Right lobe of liver (tissue), 6 donors: ENCODE data around the gene PTPRD. TPM values are rescaled to one million over a fixed set of nuclear protein-coding genes. Genes with fewer than 3 reads are reported as not detected.

Source experiments
- ATAC-seq, 4 donors: fragments of 200-7000 bp; cut with Tn5 transposase; one replicate each; pipeline ENCODE4 v1.9.1; 2020; ENCODE audit warnings: mild to moderate bottlenecking in 4 of 4, moderate library complexity in 4 of 4
- DNase-seq, 3 donors: peaks; one replicate each; pipeline ENCODE4 v3.0.0-alpha.2; 2020
- H3K27ac ChIP-seq, 3 donors: fragments of 200-600 bp; one replicate each; pipeline ENCODE4 v1.8.0; 2022
- H3K27me3 ChIP-seq, 2 donors: fragments of 200-600 bp; one replicate each; pipeline ENCODE4 v1.8.0; 2022
- H3K36me3 ChIP-seq, 4 donors: fragments of 200-600 bp; sonication (generic) in 1 of 4; one replicate each; pipeline versions ENCODE4 v1.5.1 to v1.8.0; 2017 to 2022; ENCODE audit warnings: control low read depth in 1 of 4
- H3K4me1 ChIP-seq, 4 donors: fragments of 200-600 bp; sonication (generic) in 1 of 4; one replicate each; pipeline versions ENCODE4 v1.5.1 to v1.8.0; 2017 to 2022; ENCODE audit warnings: control low read depth in 1 of 4
- H3K4me3 ChIP-seq, 3 donors: fragments of 200-600 bp; one replicate each; pipeline ENCODE4 v1.8.0; 2022
- H3K9me3 ChIP-seq, 4 donors: fragments of 200-600 bp; sonication (generic) in 1 of 4; one replicate each; pipeline versions ENCODE4 v1.5.1 to v1.8.0; 2017 to 2022; ENCODE audit warnings: control low read depth in 1 of 4
- CTCF ChIP-seq, 4 donors: fragments of 200-600 bp in 3 of 4; fragments of 450-650 bp in 1 of 4; IDR thresholded peaks; one replicate each; pipeline versions ENCODE4 v1.5.1 to v1.8.0; 2016 to 2022; ENCODE audit warnings: antibody characterized with exemption in 4 of 4, mild to moderate bottlenecking in 2 of 4
- POLR2A ChIP-seq: fragments of 450-650 bp; IDR thresholded peaks from one replicate; pipeline ENCODE4 v1.6.1; 2017; ENCODE audit warnings: antibody characterized with exemption, mild to moderate bottlenecking
- WGBS: methylation state at CpG from one replicate; pipeline ENCODE4 v1.1.6; 2018; ENCODE audit warnings: low coverage, low lambda C conversion rate; ENCODE audit not compliant: insufficient coverage; ENCODE audit errors: missing lambda C conversion rate; 5-methylcytosine and 5-hydroxymethylcytosine counted together
- intact Hi-C, 2 donors: fragments of 100-400 bp; cut with DNase I; formaldehyde crosslinking; loops; one replicate each; pipeline versions ENCODE4 v1.11.2 to v1.14.1; 2022
- total RNA-seq, 6 experiments: library from RNA; depleted of rRNA in 2 of 6; stranded (reverse); fragments of >200 nt in 2 of 6; fragmentation: NEBNext Ultra II Directional in 3 of 6; extraction: Animal tissue kit (Norgen Biotek cat#: 25700) in 3 of 6; gene quantifications; one replicate each; pipeline versions ENCODE4 v1.1.0 to v1.2.4, GENCODE V29; 2016 to 2023
- donor health status: DM: no; HTN: yes; CAD: no.
- donor health status: DM: no; HTN: no; CAD: no.
- donor health status: DM: no; HTN: no; CAD: no.
- donor health status: DM: no; HTN: yes; CAD: no.
- donor health status: DM: no; HTN: yes; CAD: no.

Gene PTPRD
- total RNA-seq, 6 experiments from 2014 or later, result 5.4 to 29.8 (median 13.9) TPM

GRCh38 chr9:8868632-8869031 lies 1744.2 kb downstream of the PTPRD start:
- no peak for ATAC-seq
- 67% methylated on average over 1 of the region's 1 CpG for WGBS

GRCh38 chr9:8867148-8867547 lies 1745.7 kb downstream of the PTPRD start:
- Histone ChIP-seq H3K4me1 (peaks cover 0 to 6% (median 0%) of the 10 kb centered on the region in 4 donors), H3K9me3 (no peaks in the 10 kb centered on the region), H3K36me3 (no peaks in the 10 kb centered on the region), H3K27me3 (no peaks in the 10 kb centered on the region), H3K4me3 (no peak overlapping the region), H3K27ac (no peak overlapping the region)
- WGBS, result 82% methylated on average over 1 of the region's 1 CpG
- ATAC-seq (no peak), DNase-seq (no peak)
- intact Hi-C loops, result no loop called here
- TF ChIP-seq POLR2A (no peak), CTCF (IDR thresholded peaks at IDR 0.05) (no peak)

More at GRCh38 chr9:8868632-8869031, 1744.2 kb downstream of the PTPRD start:
- Histone ChIP-seq H3K4me3 (no peak overlapping the region), H3K9me3 (no peaks in the 10 kb centered on the region), H3K27ac (no peak overlapping the region), H3K27me3 (no peaks in the 10 kb centered on the region), H3K4me1 (peaks cover 0 to 6% (median 0%) of the 10 kb centered on the region in 4 donors), H3K36me3 (no peaks in the 10 kb centered on the region)
- no peak for DNase-seq
- no peak for TF ChIP-seq POLR2A
- TF ChIP-seq CTCF (IDR thresholded peaks at IDR 0.05), result no peak
- intact Hi-C loops, result no loop called here

GRCh38 chr9:8864545-8864896 lies 1748.3 kb downstream of the PTPRD start:
- Histone ChIP-seq H3K4me3 (no peak overlapping the region), H3K27ac (no peak overlapping the region), H3K27me3 (no peaks in the 10 kb centered on the region), H3K9me3 (no peaks in the 10 kb centered on the region), H3K36me3 (no peaks in the 10 kb centered on the region), H3K4me1 (no peaks in the 10 kb centered on the region)
- TF ChIP-seq POLR2A (no peak), CTCF (IDR thresholded peaks at IDR 0.05) (no peak)
- DNase-seq (no peak), ATAC-seq (no peak)
- intact Hi-C loops, result no loop called here
- WGBS, result 60% methylated on average over 3 of the region's 3 CpGs

GRCh38 chr9:8863886-8864544 lies 1748.8 kb downstream of the PTPRD start:
- Histone ChIP-seq H3K27me3 (no peaks in the 10 kb centered on the region), H3K36me3 (no peaks in the 10 kb centered on the region), H3K4me1 (no peaks in the 10 kb centered on the region), H3K4me3 (no peak overlapping the region), H3K9me3 (no peaks in the 10 kb centered on the region), H3K27ac (no peak overlapping the region)
- no peak for ATAC-seq
- WGBS, result 65% methylated on average over 5 of the region's 5 CpGs
- intact Hi-C loops, result no loop called here
- no peak for DNase-seq
- no peak for TF ChIP-seq CTCF (IDR thresholded peaks at IDR 0.05)
- TF ChIP-seq POLR2A, result no peak
